ENCODE measurements around the gene YPEL4.

GRCh38 chr11:57667736-57668433 lies 18.2 kb upstream of the YPEL4 start, which contains the start of gene ZDHHC5:
- TF ChIP-seq CTCF (IDR thresholded peaks at IDR 0.05) (peak; percentile 29 to 82 (median 70)), POLR2A (IDR thresholded peaks at IDR 0.05) (peak in 3 of 4 donors; percentile 76 to 94 (median 90))

All from esophagus squamous epithelium (tissue), 4 donors.